Breast epithelium (tissue), 4 donors: Measurements from ENCODE around the gene SYT1. TPM values are rescaled to one million over a fixed set of nuclear protein-coding genes. Genes with fewer than 3 reads are reported as not detected.

Source experiments
- DNase-seq, 2 donors: peaks; one replicate each; pipeline ENCODE4 v3.0.0-alpha.2; 2019; ENCODE audit warnings: low spot score in 2 of 2
- H3K27ac ChIP-seq, 2 donors: fragments of 200-600 bp; sonication (generic) in 1 of 2; one replicate each; pipeline ENCODE4 v1.5.1; 2016 to 2019; ENCODE audit warnings: mild to moderate bottlenecking in 1 of 2
- H3K27me3 ChIP-seq, 2 donors: fragments of 200-600 bp; sonication (generic) in 1 of 2; one replicate each; pipeline versions ENCODE4 v1.5.1 to v1.6.0; 2017 to 2019; ENCODE audit warnings: control low read depth in 1 of 2, mild to moderate bottlenecking in 1 of 2
- H3K36me3 ChIP-seq: fragments of 200-600 bp; one replicate; pipeline ENCODE4 v1.5.1; 2019
- H3K4me1 ChIP-seq, 2 donors: fragments of 200-600 bp; sonication (generic); one replicate each; pipeline ENCODE4 v1.5.1; 2016 to 2019; ENCODE audit warnings: control low read depth in 1 of 2
- H3K4me3 ChIP-seq, 3 donors: fragments of 200-600 bp; sonication (generic); 1 replicate in 2 of 3; 2 replicates in 1 of 3; pipeline ENCODE4 v1.5.1; 2016 to 2019; ENCODE audit warnings: mild to moderate bottlenecking in 3 of 3, moderate library complexity in 2 of 3
- H3K9me3 ChIP-seq, 2 donors: fragments of 200-600 bp; sonication (generic) in 1 of 2; one replicate each; pipeline ENCODE4 v1.5.1; 2016 to 2019; ENCODE audit warnings: control low read depth in 1 of 2
- POLR2A ChIP-seq: fragments of 450-650 bp; IDR thresholded peaks from one replicate; pipeline ENCODE4 v1.6.1; 2016; ENCODE audit warnings: antibody characterized with exemption, mild to moderate bottlenecking, moderate library complexity
- POLR2AphosphoS5 ChIP-seq, 3 donors: sonication (generic); formaldehyde crosslinking; IDR thresholded peaks; one replicate each; pipeline ENCODE4 v1.6.1; 2017; ENCODE audit warnings: antibody characterized with exemption in 3 of 3
- intact Hi-C: fragments of 100-400 bp; cut with DNase I; formaldehyde crosslinking; loops from one replicate; pipeline ENCODE4 v1.15.1; 2023; ENCODE audit warnings: low total_unique reads
- total RNA-seq, 3 donors: library from RNA; depleted of rRNA; stranded (reverse); fragments of >200 nt; gene quantifications; one replicate each; pipeline ENCODE4 v1.1.0, GENCODE V29; 2016
- TF ChIP-seq, protein P1 (sequence below), 3 donors: fragments of 450-650 bp; IDR thresholded peaks; one replicate each; pipeline ENCODE4 v1.5.1; 2016 to 2017; ENCODE audit warnings: antibody characterized with exemption in 3 of 3, mild to moderate bottlenecking in 3 of 3, moderate library complexity in 3 of 3

Gene SYT1
- total RNA-seq, 3 donors from 2014 or later: 1.1 to 2.3 (median 1.6) TPM

DNA sequence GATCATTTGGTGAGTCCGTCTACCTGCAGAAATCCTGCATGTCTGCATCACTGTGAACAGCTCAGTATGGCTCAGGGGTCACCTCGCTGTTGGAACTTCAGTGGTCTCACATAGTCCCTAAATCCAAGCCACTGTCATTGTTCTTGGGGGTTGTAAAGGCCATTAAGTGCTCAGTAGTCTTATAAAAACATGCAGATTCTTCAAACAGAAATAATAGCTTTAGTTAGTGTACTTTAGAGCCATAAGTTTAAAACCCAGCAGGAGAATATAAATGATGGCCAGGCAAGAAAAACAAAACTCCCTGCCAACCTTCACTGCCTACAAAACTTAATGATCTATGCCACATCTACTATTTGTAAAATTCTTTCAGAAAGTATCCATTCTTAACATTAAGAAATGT, 396.3 kb downstream of the SYT1 start:
- Histone ChIP-seq H3K27ac (no peak overlapping the region), H3K4me1 (no peaks in the 10 kb centered on the region), H3K27me3 (no peaks in the 10 kb centered on the region), H3K4me3 (no peak overlapping the region), H3K36me3 (no peaks in the 10 kb centered on the region), H3K9me3 (no peaks in the 10 kb centered on the region)
- DNase-seq: no peak
- TF ChIP-seq POLR2A (no peak), POLR2AphosphoS5 (IDR thresholded peaks at IDR 0.05) (no peak)
- TF ChIP-seq, protein P1, sequence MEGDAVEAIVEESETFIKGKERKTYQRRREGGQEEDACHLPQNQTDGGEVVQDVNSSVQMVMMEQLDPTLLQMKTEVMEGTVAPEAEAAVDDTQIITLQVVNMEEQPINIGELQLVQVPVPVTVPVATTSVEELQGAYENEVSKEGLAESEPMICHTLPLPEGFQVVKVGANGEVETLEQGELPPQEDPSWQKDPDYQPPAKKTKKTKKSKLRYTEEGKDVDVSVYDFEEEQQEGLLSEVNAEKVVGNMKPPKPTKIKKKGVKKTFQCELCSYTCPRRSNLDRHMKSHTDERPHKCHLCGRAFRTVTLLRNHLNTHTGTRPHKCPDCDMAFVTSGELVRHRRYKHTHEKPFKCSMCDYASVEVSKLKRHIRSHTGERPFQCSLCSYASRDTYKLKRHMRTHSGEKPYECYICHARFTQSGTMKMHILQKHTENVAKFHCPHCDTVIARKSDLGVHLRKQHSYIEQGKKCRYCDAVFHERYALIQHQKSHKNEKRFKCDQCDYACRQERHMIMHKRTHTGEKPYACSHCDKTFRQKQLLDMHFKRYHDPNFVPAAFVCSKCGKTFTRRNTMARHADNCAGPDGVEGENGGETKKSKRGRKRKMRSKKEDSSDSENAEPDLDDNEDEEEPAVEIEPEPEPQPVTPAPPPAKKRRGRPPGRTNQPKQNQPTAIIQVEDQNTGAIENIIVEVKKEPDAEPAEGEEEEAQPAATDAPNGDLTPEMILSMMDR (IDR thresholded peaks at IDR 0.05): no peak
- intact Hi-C loops: no loop called here

DNA sequence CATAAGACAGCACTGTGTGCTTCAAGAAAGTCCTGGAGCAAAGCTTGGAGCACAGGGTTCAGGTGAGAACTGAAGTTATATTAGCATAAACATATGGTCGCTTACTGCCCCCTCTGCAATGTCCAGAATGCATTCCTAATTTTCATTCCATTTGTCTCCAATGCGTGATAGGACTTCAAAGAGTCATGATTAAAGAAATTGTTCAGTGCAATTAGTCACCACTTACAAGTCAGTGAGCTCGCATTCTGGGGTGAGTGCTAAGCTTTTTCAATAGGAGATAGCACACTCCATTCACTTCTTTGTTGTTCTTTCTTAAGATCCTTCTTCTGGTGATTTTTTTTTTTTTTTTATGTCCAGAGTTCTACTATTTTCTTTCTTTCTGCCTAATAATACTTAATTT, 398.4 kb downstream of the SYT1 start:
- Histone ChIP-seq H3K36me3 (no peaks in the 10 kb centered on the region), H3K9me3 (no peaks in the 10 kb centered on the region), H3K27ac (no peak overlapping the region), H3K27me3 (no peaks in the 10 kb centered on the region), H3K4me1 (no peaks in the 10 kb centered on the region), H3K4me3 (no peak overlapping the region)
- TF ChIP-seq, protein P1 (IDR thresholded peaks at IDR 0.05): no peak
- no peak for TF ChIP-seq POLR2A
- TF ChIP-seq POLR2AphosphoS5 (IDR thresholded peaks at IDR 0.05): no peak
- no peak for DNase-seq
- intact Hi-C loops: no loop called here

DNA sequence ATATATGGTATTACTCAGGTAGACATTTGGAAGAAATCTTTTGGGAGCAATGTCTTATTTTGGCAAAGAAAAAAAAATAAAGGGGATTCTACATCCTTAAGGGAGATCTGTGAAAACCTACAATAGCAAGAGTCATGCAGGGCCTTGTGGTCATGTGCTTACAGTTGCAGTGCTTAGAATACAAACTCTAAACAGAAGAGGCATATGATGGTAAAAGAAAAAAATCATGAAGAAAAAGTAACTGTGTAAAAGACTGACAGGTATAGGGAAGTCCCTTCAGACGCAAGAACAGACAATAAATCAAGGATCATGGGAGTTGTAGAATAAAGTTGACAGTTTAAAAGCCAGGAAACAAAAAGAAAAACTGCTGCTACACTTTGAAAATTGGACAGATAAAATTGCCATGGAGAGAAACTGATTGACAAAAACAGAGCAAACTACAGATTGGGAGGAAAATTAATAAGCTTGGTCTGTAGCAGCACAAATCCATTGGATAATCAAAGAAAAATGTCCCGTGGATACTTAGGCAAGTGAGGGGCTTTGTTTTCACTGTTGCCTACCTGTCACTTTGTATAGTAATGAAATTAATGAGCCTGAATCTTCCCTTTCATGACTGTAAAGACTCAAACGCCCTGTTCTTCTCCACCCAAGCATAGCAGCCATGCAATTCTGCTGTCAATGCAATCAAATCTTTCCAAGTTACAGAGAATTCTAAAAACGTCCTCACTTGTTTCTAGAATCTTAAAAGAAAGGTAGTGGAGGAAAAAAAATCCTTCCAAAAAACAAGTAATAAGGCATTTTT, 402.0 kb downstream of the SYT1 start:
- Histone ChIP-seq H3K4me1 (no peaks in the 10 kb centered on the region), H3K36me3 (no peaks in the 10 kb centered on the region), H3K27ac (no peak overlapping the region), H3K4me3 (no peak overlapping the region), H3K9me3 (no peaks in the 10 kb centered on the region), H3K27me3 (no peaks in the 10 kb centered on the region)
- TF ChIP-seq, protein P1 (IDR thresholded peaks at IDR 0.05): no peak
- TF ChIP-seq POLR2A (no peak), POLR2AphosphoS5 (IDR thresholded peaks at IDR 0.05) (no peak)
- DNase-seq: no peak
- intact Hi-C loops: no loop called here

DNA sequence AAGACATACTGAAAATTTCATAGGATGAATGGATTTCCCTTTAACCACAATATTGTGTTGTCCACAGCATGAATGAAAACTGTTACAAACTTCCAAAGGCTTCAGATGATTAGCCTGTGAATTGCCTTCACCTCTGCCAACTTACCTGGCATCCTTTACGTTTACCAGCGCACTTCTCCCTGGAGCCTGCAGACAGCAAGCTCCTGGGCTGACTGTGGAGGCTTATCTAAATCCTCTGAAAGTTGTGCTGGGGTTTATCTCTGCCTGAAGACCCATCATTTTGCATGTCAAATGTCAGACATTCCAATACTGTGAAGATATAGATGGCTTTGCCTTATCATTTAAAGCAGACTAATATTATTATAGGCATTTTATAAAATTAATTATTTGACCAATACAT, 403.0 kb downstream of the SYT1 start:
- TF ChIP-seq POLR2AphosphoS5 (IDR thresholded peaks at IDR 0.05) (no peak), POLR2A (no peak)
- TF ChIP-seq, protein P1 (IDR thresholded peaks at IDR 0.05): no peak
- intact Hi-C loops: no loop called here

DNA sequence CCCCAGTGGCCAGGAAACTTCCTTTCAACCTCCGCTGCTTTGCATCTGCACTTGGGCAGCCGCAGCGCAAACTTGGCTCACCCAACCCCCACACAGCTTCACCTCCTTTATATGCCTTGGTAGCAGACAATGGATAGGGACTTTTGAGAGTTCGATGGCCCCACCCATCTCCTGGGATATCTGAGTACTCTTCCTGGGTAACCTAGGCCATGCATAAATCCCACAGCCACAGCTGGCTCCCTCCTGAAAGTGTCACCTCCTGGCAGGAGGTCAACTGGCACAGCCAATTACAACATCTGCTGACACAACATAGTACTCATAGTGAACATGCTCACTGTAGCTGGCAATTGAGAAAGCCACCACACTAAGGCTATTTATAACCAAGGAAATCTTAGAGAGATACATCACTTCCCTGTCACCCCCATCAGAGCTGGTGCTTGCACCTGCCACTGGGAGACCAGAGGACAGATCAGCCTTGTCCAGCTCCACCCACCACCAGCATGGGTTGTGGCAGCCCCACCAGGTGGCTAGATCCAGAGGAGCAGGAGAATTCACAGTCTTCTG, 410.0 kb downstream of the SYT1 start:
- no peaks in the 10 kb centered on the region for H3K27me3 ChIP-seq
- no peaks in the 10 kb centered on the region for H3K4me1 ChIP-seq
- DNase-seq: no peak
- TF ChIP-seq POLR2AphosphoS5 (IDR thresholded peaks at IDR 0.05) (no peak), POLR2A (no peak)
- TF ChIP-seq, protein P1 (IDR thresholded peaks at IDR 0.05): no peak
- no peaks in the 10 kb centered on the region for H3K36me3 ChIP-seq
- intact Hi-C loops: no loop called here
- no peak overlapping the region for H3K27ac ChIP-seq
- H3K9me3 ChIP-seq: peaks cover 0 to 5% of the 10 kb centered on the region in 2 donors
- no peak overlapping the region for H3K4me3 ChIP-seq

More for the DNA sequence above, 403.0 kb downstream of the SYT1 start:
- Histone ChIP-seq H3K27me3 (no peaks in the 10 kb centered on the region), H3K36me3 (no peaks in the 10 kb centered on the region), H3K9me3 (no peaks in the 10 kb centered on the region), H3K27ac (no peak overlapping the region), H3K4me3 (no peak overlapping the region), H3K4me1 (no peaks in the 10 kb centered on the region)
- no peak for DNase-seq
